Osteoblast (primary cell): ENCODE measurements around the gene GGCT. TPM values are rescaled to one million over a fixed set of nuclear protein-coding genes. Genes with fewer than 3 reads are reported as not detected.
"Not testable (repeated sequence)": the region's sequence is repeated elsewhere in the genome, so short reads cannot be mapped to it uniquely, and the experiment has no call there.

Source experiments
- DNase-seq: peaks from one replicate; pipeline ENCODE4 v3.0.0; 2011; ENCODE audit warnings: low spot score, mixed read lengths; ENCODE audit not compliant: insufficient read length; ENCODE audit errors: missing footprints
- H2AFZ ChIP-seq: 2 replicates; pipeline ENCODE4 v1.6.0; 2011; ENCODE audit warnings: mild to moderate bottlenecking, low read length
- H3K27ac ChIP-seq: 2 replicates; pipeline ENCODE4 v1.5.1; 2011; ENCODE audit warnings: mild to moderate bottlenecking, low read depth, low read length, moderate library complexity
- H3K27me3 ChIP-seq: 2 replicates; pipeline ENCODE4 v1.6.0; 2012; ENCODE audit warnings: mild to moderate bottlenecking, control low read depth, inconsistent platforms, low read length, moderate library complexity; ENCODE audit not compliant: insufficient read depth
- H3K36me3 ChIP-seq: 2 replicates; pipeline ENCODE4 v1.5.1; 2011; ENCODE audit warnings: mild to moderate bottlenecking, low read length, control low read depth, moderate library complexity; ENCODE audit not compliant: insufficient read depth
- H3K4me1 ChIP-seq: 2 replicates; pipeline ENCODE4 v1.5.1; 2011; ENCODE audit warnings: mild to moderate bottlenecking, low read length, control low read depth, moderate library complexity; ENCODE audit not compliant: insufficient read depth
- H3K4me2 ChIP-seq: 2 replicates; pipeline ENCODE4 v1.6.0; 2011; ENCODE audit warnings: mild to moderate bottlenecking, low read length; ENCODE audit not compliant: insufficient read depth
- H3K4me3 ChIP-seq: fragments of 200-600 bp; sonication (generic); 3 replicates; pipeline ENCODE4 v1.5.1; 2012; ENCODE audit warnings: mild to moderate bottlenecking, low read length, inconsistent platforms; ENCODE audit not compliant: insufficient read depth
- H3K79me2 ChIP-seq: 2 replicates; pipeline ENCODE4 v1.6.0; 2012; ENCODE audit warnings: mild to moderate bottlenecking, low read length, control low read depth, inconsistent platforms; ENCODE audit not compliant: insufficient read depth
- H3K9me3 ChIP-seq: 2 replicates; pipeline ENCODE4 v1.5.1; 2011; ENCODE audit warnings: low read depth, low read length, control low read depth
- H4K20me1 ChIP-seq: 2 replicates; pipeline ENCODE4 v1.6.0; 2012; ENCODE audit warnings: mild to moderate bottlenecking, low read length, control low read depth; ENCODE audit not compliant: insufficient read depth
- CTCF ChIP-seq: IDR thresholded peaks from 2 replicates; pipeline ENCODE4 v1.5.1; 2011; ENCODE audit warnings: mild to moderate bottlenecking, low read depth, low read length, moderate library complexity; ENCODE audit errors: extremely low read depth
- total RNA-seq: library from RNA; depleted of rRNA; stranded (reverse); fragments of >200 nt; gene quantifications from 2 replicates; pipeline ENCODE4 v1.2.3, GENCODE V29; 2012

GGCT gene
- total RNA-seq, 1 donor: 24.2 TPM

GRCh38 chr7:30507346-30507900 lies 2.8 kb upstream of the GGCT start:
- H3K79me2 ChIP-seq: peaks cover 22% of the 10 kb centered on the region
- H3K4me1 ChIP-seq: peaks cover 20% of the 10 kb centered on the region
- H4K20me1 ChIP-seq, H3K36me3 ChIP-seq, H3K27me3 ChIP-seq, H3K4me3 ChIP-seq, H2AFZ ChIP-seq, H3K27ac ChIP-seq, H3K9me3 ChIP-seq, H3K4me2 ChIP-seq, DNase-seq: not testable (repeated sequence)

DNA sequence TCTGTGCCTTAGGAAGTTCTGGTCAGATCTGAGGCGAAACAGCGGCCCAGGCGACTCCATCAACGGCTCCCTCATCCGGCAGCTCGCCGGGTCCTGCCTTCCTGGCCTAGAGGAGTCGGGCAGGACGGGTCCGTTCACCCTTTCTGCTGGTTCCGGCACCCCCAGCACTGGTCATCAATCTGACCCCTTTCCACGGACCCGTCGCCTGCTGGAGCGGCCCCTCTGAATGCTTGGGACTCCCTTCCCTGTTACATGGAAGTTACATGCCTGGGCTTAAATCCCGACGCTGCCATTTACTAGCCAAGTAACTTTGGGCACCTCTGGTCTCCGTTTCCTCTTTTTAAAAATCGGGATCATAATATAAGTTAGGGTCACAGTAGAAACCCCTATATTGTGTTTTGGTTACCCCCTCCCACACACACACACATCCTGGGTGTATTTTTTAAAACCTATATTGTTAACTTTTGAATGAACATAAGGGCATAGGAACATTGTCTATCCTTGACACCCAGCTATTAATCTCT lies 607 bp upstream of the GGCT start:
- Histone ChIP-seq H3K27me3 (no peaks in the 10 kb centered on the region), H2AFZ (peak overlapping the region; percentile 98), H3K4me1 (peaks cover 20% of the 10 kb centered on the region), H3K79me2 (peaks cover 43% of the 10 kb centered on the region), H4K20me1 (no peaks in the 10 kb centered on the region), H3K9me3 (no peaks in the 10 kb centered on the region), H3K4me2 (peak overlapping the region; percentile 96), H3K36me3 (no peaks in the 10 kb centered on the region), H3K4me3 (peak overlapping the region; percentile 98), H3K27ac (peak overlapping the region; percentile 83)
- DNase-seq: peak; percentile 46
- TF ChIP-seq CTCF: no peak

DNA sequence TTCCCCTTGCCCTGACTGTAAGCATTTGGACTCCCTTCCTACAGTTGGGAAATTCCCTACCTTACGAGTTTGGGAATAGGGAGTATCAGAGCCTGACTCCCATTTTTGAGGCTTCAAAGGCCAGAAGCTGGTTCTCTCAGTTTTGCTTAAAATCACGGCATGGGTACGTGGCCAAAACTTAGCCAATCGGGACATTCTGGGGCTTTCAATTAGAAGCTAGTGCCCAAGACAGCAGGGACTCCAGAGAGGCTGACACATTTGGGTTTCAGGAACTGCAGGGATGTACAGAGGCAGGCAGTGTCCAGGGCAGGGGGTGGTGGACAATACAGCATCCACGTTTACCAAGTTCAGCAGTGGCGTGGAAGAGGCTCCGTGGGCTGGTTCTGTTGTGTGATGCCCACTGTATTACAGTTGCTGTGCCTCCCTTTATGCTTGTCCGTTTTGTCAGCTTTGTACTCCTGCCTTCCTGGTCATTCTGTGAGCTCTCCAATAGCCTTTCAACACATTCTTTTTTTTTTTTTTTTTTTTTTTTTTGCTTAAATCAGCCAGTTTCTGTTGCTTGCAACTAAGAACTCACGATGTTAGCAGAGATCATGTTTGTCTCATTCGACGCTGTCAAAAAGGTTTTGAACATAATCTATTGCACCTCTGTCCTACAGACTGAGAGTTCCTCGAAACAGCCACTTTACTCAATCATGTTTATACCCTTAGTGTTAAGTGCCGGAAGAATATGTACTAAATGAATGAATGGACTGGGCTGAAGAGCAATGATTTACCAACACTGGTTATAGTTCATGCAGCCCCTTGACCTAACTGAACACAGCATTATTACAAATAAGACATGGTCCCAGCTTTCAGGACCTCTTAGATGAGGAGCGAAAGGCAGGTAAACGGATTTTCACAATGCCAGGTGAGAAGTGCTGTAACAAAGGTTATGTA lies 1.1 kb downstream of the GGCT start:
- Histone ChIP-seq H4K20me1 (no peaks in the 10 kb centered on the region), H3K4me2 (peak overlapping the region; percentile 96), H3K27ac (peak overlapping the region; percentile 80), H3K79me2 (peaks cover 55% of the 10 kb centered on the region), H3K4me3 (peak overlapping the region; percentile 98), H3K27me3 (no peaks in the 10 kb centered on the region), H2AFZ (peak overlapping the region; percentile 99), H3K9me3 (no peaks in the 10 kb centered on the region), H3K4me1 (peaks cover 20% of the 10 kb centered on the region), H3K36me3 (peaks cover 6% of the 10 kb centered on the region)
- TF ChIP-seq CTCF: no peak
- DNase-seq: peak; percentile 54

- Histone ChIP-seq H3K27ac (no peak overlapping the region), H4K20me1 (peaks cover under 1% of the 10 kb centered on the region), H3K4me1 (peaks cover 20% of the 10 kb centered on the region), H3K27me3 (no peaks in the 10 kb centered on the region), H3K4me3 (no peak overlapping the region), H2AFZ (no peak overlapping the region), H3K4me2 (peak overlapping the region; percentile 96), H3K36me3 (peaks cover 9% of the 10 kb centered on the region), H3K79me2 (peaks cover 55% of the 10 kb centered on the region), H3K9me3 (no peaks in the 10 kb centered on the region)
- no peak for DNase-seq
- no peak for TF ChIP-seq CTCF
These were observed 2.0 kb downstream of the GGCT start for GRCh38 chr7:30502470-30503251.
